HG02763 (cell line): ENCODE data around the gene PID1.

Experiments
- ATAC-seq: cut with Tn5 transposase; IDR thresholded peaks from one replicate; pipeline ENCODE4 v1.9.1; 2021; ENCODE audit warnings: mild to moderate bottlenecking, moderate library complexity; ENCODE audit not compliant: unreplicated experiment

Gene PID1

GRCh38 chr2:229270551-229271410 lies at the start of gene PID1:
Gene PID1 (minus strand): TSS chr2:229271287. CDS start chr2:229271043, 244 bp downstream.
- ATAC-seq, result no peak

DNA sequence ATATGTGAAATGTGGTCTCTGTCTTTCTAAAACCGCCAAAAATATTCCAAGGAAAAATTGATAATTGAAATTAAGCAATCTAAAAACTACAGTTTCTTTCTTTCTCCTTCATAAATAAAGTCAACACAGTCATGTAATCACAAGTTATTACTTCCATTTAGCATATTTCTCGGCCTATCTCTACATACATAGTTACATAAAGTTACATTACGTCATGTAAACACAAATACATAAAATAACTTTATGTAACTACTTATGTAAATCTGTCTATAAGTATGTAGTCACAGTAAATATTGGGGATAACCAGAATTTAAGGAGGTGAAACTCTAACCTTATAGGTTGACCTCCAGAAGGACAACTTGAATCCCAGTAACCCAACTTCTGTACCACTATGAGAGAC lies 48.5 kb upstream of the PID1 start:
- ATAC-seq, result no peak

DNA sequence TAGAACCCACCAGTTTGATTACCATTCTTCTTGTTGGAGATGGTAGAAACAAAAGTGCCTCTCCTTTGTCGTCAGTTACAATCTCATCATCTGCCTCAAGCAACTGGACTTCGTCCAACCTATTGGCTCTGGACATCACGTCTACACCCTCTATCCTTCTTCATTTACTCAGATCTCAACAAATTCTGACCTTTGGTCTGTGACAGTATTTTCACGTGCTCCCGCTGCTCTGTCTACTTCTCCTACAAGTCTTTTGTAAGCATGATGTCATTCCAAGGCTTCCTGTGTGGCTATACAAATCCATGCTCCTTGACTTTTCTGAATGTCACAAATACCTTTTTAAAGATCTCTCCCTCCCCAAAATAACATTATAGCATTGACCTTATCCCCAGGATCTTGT lies 43.0 kb upstream of the PID1 start:
- no peak for ATAC-seq

DNA sequence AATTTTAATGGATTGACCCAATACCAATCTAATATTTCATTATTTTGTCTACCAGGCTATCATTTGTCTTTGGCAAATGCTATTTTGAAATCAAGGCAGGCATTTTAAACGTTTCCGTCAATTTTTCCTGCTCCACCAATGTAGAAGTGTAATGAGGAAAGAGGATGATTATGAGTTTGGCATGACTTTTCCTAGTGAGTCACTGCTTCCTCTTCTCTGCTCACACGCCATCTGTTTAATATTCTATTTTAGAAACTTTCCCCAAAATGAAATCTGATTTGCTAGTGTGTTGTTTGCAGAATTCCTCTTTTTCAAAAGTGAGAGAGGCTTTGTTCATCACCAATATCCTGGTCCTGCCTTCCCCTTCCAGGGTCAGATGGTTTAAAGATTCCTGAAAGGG lies 42.5 kb upstream of the PID1 start:
- ATAC-seq, result no peak

- ATAC-seq, result no peak
Observed at GRCh38 chr2:229301237-229301636, 30.1 kb upstream of the PID1 start.

DNA sequence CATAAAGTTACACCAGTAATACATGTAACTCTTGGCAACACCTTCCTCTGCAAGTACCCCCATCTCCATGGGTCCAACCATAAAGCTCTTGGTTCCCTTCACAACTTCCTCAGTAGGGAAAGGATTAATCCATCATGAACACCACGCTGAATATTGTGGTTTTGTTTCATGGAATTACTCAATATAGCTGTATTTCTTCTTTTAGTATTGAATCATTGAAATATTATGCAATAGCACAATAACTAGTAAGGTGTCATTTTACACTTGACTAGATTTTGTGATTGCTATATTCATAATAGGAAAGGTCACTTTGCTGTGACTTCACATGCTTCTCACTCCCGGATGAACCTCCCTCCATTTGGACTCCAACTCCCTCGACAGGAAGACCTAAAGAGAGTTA lies 29.7 kb upstream of the PID1 start:
- no peak for ATAC-seq

DNA sequence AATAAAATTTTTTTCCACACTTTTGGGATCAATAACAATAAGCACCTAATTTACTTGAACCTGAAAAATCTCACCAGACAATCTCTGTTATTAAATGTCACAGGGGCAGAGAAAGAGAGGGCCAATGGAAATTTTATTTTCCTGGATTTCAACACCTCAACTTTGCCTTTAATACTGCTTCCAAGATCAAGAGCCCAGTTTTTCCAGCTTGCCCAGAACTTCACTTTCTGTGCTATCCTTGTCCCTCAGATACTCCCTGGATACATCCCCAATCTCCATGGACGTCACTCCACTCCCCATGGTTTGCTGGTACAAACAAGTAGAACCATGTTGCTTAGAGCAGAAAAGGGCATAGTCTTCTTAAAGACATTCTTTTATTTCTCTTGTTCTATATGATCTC lies 29.3 kb upstream of the PID1 start:
- no peak for ATAC-seq

GRCh38 chr2:229297247-229297646 lies 26.2 kb upstream of the PID1 start:
- ATAC-seq, result no peak

GRCh38 chr2:229296536-229296935 lies 25.4 kb upstream of the PID1 start:
- ATAC-seq, result no peak

GRCh38 chr2:229296016-229296415 lies 24.9 kb upstream of the PID1 start:
- no peak for ATAC-seq

DNA sequence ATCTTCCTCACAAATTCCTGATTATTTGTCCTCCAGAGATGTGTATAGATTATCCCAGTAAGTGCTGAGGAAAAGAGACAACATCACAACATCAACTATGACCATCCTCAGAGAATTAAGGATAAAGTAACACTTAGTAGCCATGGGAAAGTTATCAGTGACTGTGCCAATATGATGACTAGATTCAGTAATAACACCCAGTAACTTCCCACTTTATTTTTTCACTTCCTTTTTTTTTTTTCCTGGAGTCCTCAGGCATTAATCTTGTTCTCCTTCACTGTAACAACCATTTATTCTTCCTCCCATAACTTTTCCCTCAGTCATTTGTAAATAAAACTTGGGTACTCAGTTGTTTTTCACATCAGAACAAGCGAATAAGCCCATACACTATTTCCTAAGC lies 16.7 kb upstream of the PID1 start:
- ATAC-seq, result no peak

DNA sequence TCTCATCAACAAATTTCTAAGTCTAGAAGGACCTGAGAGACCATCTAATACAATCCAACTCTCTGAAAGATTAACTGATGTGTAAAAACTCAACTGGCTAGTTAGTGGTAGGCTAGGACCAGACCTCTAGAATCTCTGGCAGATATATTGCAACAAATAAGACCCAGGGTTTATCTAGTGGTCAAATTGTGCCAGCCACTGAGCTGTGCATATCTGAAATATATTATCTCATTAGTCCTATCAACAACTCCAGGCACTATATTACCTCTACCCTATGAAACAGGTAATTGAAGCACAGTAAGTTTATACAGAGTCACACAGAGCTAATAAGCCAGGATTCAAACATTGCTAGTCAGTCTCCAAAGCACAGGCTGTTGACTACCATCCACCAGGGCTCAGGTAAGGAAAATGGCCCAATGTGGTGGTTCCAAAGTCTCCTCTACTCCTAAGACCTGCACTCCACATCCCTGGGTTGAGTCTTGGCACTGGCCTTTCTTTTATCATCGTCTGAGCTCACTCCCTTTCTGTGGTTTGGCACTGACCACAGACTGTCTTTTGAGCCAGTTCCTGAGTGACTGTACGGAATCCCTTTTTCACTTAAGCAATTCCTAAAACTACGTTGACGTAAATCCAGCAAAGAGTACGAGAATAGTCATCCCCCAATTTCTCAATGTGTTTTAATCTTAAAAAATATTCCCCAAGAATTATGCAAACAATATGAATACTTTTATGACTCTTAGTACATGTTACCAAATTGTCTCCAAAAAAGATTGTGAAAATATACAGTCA lies 11.9 kb upstream of the PID1 start:
- no peak for ATAC-seq

GRCh38 chr2:229279516-229279915 lies 8.4 kb upstream of the PID1 start:
- ATAC-seq, result no peak

- ATAC-seq, result no peak
Observed at GRCh38 chr2:229275506-229275905, 4.4 kb upstream of the PID1 start.

DNA sequence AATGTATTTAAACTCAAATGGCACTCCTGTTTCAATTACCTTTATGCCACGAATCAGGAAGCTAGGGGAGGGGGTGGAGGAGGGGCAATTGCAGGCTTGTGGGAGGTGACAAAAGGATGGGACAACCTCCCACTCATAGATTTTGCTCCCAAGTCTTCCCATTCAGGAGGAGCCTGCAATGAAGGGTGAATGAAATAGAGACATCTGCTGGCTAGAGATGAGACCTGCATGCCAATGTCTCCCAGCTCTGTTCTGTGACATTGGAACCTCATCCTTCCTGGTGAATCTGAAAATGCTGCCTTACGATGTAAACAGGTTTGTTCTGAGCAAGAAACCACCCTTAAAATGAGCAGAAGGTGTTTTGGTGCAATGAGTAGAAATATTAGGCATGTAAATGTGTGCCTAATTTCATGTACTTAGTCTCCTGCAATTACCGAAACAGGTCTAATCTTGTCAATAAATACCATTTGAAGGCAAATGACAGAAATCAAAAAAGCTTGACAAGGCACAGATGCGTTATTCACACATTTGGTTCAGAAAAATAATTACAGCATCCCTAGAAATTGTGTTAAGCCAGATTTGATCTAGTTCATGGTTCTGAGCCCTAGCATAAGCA lies 2.7 kb upstream of the PID1 start:
- peak; percentile 78 for ATAC-seq

GRCh38 chr2:229273006-229273722 lies 2.1 kb upstream of the PID1 start:
- ATAC-seq, result no peak

DNA sequence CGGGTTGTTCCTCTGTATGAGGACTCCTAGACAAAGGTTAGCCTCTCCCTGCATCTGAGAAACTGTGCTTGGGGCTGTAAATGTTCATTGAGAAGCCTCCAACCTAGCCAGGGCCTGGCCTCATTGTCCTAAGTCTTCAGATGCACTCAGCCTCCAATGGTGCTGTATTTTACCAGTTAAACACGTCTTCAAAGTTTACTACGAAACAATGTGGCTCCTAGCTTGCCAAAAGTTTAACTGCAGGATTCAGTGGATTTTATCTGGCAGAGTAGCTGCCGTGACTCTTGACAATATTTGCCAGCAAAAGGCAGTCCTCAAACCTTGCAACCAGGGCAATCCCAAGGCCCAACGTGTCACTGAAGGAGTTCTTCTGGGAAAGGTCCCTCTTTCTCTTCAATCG lies 1.1 kb downstream of the PID1 start:
- no peak for ATAC-seq

GRCh38 chr2:229269146-229269545 lies 1.9 kb downstream of the PID1 start:
- ATAC-seq, result no peak

- no peak for ATAC-seq
Observed at GRCh38 chr2:229268626-229269025, 2.5 kb downstream of the PID1 start.

- ATAC-seq, result no peak
Observed at GRCh38 chr2:229267080-229267479, 4.0 kb downstream of the PID1 start.

- no peak for ATAC-seq
Observed at GRCh38 chr2:229265727-229266126, 5.4 kb downstream of the PID1 start.
